Activated CD8-positive, alpha-beta memory T cell treated with anti-CD3 and anti-CD28 coated beads for 1 hour (primary cell): ENCODE data around the gene ICAM3.
A peak's percentile ranks its signal among the peaks of the same experiment; 100 is the strongest.

Source experiments
- DNase-seq, 2 donors: peaks; one replicate each; pipeline ENCODE4 v3.0.0-alpha.2; 2020; ENCODE audit warnings: low read depth in 1 of 2; ENCODE audit errors: extremely low read depth in 1 of 2

The ICAM3 gene

DNA sequence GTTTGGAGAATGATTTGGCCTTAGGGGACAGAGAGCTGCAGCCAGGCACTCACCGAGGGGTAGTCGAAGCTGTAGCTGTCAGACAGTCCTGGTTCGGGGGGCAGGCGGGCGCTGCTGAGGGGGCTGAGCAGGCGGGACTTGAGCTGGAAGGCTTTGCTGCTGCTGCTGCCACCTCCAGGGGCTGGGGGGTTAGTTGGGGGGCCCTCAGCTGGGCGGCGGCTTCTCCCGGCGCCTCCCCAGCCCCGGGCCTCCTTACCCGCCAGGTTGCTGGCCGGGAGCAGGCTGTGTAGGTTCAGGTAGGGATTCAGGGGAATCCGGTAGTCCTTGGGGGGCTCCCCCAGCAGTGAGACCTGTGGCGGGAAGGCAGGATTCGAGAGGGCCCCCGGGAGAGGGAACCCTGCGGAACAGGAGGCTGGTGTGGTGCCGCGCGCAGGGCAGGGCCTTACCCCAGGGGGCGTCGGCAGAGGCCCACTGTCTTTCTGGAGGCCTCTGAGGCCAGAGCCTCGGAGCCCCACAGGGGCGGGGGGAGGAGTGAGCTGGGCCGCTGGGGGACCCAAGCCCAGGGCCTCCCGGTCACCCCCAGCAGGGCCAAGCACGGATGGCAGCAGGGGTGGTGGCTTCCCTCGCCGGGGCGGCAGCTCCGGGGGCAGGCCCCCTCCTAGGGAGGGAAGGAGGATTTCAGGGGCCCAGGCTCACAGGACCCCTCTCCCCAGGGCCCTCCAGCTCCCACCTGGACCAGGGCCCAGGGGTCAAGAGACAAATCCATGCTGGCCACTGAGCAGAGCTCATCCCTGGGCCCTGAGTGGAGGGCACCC, 18.6 kb downstream of the ICAM3 start:
- DNase-seq: no peak

DNA sequence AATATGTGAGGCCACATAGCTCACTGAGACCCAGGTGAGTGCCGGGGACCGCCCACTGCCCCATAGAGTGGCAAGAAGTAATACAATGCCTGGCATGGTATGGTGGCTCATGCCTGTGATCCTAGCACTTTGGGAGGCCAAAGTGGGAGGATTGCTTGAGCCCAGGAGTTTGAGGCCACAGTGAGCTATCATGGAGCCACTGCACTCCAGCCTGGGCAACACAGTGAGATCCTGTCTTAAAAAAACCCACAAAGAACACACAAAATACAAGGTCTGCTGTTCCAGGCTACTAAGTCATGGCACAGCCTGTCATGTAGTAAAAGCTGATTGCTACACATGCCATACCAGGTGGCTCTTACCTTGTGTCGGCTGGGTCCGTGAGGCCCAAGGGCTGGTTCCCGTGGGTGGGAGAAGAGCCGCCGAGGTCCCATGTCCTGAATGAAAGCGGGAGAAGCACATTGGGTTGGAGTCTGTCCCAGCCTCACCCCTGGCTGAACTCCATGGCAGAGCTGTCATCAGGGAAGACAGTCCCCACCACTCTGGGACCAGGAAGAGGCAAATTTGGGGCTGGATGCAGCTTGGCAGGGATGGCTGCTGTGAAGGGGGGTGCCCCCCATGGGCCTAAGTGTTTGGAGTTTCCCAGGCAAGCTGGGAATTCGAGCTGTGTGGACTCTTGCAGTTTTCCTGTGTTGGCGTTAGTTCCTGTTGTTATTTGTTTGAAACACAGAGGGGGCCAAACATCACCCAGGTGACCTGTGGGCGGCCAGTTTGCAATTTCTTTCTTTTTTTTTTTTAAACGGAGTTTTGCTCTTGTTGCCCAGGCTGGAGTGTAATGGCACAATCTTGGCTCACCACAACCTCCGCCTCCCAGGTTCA, 20.4 kb downstream of the ICAM3 start:
- no peak for DNase-seq

DNA sequence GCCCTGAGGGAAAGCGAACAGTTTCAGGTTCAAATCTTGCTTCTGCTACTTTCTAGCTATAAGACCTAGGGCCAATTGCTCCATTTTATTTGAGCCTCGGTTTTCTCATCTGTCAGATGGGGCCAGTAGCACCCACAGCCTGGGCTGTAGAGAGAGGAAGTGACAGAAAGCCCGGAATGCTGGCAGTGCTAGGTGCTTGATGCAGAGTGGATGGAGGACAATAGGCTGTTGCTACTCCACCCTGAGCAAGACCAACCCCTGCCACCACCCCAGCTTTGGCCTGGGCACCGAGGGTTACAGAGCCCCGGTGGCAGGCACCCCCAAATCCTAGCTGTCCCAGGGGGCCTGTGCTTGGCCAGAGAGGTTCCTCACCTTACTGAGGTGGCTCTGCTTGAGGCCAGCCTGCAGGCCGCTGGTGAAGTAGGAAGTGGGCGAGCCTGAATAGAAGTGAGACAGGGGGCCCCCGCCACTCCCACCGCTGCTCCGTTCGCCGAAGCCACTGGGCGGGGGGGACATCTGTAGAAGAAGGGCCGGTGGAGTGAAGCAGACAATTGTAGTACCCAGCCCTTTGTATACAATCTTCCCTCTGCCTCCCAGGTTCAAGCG, 21.5 kb downstream of the ICAM3 start:
- DNase-seq: no peak

DNA sequence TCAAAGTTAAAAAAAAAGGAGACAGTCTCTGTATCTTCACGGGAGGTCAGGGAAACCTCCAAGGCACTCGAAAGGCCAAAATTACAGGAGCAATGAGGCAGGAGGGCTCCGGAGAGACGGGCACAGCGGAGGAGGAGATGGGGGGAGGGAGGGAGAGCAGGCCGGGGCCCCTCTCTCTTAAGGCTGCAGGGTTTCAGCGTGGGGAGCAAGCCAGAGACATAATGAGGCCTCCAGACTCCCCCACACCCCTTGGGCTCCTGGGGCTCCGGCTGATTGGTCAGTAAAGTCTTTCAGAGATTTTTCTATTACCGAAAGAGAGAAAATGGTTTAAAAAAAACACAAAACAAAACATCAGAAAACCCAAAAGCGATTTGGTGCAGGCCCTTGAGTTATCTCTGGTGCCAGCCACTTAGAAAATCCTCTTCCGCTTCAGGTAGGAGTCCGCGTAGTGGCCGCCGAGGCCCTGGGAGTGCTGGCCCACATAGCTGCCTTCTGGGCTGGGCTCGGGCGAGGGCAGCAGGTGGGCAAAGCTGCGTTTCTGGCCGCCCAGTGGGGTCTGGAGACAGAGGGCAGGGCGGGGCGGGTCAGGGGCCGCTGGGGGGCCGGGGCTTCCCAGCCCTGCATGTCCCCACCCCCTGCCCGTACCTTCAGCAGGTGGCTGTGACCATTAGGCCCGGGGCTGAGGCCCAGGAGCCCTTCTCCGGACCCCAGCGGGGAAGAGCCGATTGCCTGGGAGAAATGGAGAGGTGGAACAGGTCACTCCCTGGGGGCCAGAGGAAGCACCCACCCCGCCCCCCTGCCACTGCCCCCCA, 22.2 kb downstream of the ICAM3 start:
- no peak for DNase-seq

DNA sequence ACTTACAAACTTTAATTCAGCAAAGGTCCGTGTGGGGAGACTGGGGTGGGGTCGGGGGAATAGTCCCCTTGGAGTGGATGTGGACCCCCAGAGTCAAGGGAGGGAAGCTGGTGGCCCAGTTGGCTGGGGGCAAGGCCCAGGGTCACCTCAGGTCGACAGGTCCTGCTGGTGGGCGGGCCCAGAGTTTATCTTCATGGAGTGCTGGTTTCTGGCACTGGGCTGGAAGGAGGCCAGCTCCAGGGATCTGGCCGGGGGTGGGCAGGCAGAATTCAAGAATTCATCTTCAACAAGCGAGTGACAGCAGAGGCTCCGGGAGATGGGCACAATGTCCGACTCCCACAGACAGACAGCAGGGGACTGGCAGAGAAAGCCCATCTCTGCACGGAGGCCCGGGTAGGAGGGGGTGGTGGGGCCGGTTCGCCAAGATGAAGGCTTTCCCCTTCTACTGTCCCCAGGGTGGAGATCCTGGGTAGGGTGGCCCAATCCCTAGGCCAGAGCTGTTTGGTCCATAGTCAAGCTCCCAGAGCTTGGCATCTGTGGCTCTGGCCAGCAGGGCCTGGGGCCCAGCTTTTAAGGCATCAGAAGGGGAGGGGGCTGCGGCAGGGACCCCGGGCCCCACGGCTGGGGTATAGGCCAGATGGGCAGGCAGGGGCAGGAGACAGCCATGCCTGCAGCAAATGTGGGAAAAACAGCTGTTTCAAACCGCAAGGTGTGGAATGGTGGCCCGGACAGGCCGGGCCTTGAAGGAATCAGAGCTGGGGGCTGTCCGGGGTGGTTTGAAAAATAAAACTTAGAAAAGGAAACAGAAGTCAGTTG, 23.0 kb downstream of the ICAM3 start:
- no peak for DNase-seq

DNA sequence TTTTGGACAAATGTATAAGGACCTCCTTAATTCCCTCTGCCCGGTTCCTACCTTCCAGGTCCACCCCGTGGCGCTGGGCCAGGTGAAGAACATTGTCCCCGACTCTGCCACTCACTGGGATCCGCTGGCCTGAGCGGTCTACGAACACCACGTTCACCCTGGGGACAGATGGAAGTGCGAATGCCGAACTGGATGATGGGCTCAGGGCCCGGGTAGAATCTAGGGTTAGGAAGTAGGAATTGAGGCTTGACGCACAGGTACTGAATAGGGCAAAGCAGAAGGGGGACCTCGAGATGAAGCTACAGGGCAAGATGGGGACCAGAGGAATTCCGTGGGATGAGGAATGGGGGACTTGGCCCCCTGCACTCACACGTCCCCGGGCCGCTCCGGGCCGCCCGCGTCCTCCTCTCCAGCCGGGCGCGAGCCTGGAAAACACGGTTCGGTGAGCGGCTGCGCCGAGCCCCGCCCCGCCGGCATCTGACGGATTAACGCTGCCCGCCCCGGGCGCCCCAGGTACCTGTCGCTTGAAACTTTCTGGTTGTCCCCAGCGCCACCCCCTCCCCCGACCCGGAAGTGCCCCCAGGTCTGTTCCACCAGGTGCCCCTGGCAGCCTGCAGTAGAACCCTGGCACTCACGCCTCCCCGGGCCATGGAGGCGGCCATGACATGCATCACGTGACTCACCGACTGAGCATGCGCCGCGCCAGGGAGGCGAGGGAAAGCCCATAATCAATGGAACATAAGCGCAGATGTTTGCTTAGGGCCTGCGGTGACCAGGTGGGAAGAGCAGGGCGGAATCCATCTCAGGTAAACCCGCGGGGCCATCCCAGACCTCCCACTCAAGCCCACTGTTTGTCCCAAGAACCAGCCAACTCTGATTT, 23.8 kb downstream of the ICAM3 start, which contains the start of gene FDX2:
Gene FDX2 (minus strand): TSS at position 681 of the 880 bp plus-strand sequence. CDS start 19 bp downstream, at position 662.
- DNase-seq: peak; percentile 82 to 90

DNA sequence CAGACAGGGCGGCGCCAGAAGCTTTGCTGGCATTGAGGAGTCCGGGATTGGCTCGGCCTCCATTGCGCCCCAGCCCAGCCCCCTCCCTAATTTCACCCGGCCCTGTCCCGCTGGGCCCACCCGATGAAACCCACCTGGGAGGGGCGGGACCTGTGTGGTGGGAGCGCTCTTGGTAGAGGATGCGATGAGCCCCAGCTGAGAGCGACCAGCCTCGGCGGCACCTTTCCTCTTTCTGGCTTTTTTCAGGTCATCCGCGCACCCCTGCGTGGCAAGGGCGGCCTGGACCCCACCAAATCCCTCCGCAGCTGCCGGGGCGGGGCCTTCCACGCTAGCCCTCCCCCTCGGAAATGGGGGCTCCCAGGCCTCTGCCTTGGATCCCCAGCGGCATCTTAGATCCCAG, 30.0 kb downstream of the ICAM3 start, which contains the start of gene ZGLP1:
Gene ZGLP1 (minus strand): TSS at position 393 of the 400 bp plus-strand sequence.
- DNase-seq: no peak

DNA sequence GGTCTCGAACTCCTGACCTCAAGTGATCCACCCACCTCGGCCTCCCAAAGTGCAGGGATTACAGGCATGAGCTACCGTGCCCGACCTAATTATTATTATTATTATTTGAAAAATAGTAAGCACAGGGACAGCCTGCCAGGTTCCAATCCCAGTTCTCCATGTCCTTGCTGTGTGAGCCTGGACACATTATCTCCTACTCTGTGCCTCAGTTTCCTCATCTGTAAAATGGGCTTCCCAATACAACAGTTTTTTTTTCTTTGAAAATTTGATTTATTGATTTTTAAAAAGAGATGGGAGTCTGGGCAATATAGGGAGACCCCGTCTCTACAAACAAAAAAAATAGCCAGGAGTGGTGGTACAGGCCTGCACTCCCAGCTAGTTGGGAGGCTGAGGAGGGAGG, 33.1 kb downstream of the ICAM3 start:
- DNase-seq: no peak

DNA sequence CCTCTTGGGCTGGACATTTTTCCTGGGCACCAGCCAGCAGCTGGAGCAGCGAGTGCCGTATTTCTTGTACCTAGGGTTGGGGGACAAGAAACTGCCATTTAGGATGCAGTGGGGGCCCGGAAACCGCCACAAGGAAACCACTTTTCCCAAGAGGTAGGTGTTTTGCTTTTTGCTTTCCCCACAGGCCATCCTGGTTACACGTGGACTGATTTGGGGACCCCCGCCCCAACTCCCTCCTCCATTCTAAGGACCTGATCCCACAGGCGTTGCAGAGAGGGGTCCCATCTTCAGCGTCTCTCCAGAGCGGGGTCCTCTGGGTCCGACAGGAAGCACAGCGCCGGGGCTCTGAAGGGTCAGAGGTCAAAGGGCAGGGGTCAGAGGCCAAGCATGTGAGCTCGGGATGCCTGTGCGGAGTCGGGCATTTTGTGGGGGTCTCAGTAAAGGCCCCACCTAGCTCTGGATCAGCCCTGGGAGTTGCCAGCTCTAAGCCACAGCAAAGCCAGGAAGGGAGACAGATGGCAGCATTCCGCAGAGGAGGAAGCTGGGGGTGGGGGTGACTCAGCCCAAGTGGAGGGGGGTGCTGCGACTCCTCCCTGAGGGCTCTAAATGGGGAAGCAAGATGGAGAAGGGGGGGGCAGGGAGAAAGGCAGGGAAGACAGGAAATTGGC, 34.2 kb downstream of the ICAM3 start:
- no peak for DNase-seq

DNA sequence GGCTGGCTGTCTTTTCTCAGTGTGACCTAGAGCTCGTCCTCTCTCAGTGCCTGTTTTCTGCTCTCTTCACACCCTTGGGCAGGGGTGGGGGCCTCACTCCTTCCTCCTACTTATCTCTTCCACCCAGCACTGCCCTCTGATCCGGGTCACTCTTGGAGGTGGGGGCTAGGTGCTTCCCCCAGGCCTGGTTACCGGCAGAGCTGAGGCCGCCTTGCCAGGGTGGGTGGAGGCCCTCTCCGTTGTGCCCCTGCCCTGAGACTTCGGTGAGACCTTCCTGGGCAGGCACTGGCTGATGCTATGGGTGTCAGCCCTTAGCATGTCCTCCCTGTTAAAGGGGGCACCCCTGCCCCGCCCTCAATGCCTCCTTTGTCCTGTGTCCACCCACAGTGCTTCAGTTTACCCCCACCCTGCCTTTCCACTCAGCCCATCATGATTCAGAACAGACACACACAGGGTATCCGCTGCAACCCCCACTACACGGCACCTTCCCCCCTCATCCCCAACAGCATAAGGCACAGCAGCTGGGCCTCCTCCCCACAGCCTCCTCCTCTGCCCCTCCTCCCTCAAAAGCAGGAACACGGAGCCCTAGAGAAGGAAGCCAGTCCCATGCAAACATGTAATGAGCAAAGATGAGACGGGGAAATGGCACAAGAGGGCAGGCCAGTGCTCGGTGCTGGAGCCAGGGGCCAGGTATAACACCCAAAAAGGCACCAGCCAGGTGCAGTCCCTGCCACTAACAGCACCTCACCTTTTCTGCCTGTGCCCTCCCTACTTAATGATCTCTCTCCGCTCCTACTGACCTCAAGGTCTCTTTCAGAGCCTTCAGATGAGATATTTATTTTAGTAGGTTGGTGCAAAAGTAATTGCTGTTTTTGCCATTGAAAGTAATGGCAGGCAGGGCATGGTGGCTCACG, 39.6 kb downstream of the ICAM3 start:
- no peak for DNase-seq

DNA sequence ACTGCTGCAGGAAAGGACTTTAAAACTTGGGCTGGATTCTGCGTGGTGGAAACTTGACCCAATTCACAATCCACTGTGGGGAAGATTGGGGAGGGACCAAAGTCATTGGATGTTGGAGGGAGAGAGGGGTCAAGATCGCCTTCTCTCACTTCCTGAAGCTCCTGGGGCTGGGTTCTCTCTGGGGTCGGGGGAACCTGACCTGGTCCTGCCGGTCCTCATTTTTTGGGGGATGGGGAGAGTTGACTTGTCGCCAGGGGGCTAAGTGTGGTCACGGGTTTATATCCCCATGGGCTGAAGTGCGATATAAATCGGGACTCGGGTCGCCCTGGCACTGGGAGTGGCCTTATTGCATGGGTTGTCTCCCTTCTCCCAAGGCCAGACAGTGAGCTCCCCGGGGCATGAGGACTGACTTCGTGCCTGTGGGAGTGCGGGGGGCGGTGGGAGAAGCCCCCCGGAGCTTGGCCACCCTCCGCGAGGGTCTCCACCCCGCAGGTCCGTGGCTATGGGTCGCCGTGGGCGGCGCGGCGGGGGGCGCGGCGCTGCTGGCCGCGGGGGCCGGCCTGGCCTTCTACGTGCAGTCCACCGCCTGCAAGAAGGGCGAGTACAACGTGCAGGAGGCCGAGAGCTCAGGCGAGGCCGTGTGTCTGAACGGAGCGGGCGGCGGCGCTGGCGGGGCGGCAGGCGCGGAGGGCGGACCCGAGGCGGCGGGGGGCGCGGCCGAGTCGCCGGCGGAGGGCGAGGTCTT, 43.4 kb downstream of the ICAM3 start:
- no peak for DNase-seq

DNA sequence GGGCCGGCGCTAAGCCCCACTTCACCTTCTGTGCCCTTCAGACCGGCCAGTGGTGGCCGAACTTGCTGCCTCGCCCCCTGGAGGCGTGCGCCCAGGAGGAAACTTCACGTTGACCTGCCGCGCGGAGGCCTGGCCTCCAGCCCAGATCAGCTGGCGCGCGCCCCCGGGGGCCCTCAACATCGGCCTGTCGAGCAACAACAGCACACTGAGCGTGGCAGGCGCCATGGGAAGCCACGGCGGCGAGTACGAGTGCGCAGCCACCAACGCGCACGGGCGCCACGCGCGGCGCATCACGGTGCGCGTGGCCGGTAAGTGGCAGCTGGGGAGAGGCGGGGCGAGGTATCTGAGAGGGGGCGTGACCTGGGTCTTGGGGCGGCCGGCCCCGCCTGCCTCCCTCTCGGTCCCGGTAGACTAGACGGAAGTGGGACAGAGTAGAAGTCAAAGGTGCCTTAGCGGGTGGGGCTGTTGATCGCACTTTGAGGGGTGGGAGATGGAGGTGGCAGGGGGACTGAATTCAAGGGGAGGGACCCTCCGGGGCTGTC, 44.0 kb downstream of the ICAM3 start:
- peak; percentile 28 to 48 for DNase-seq

DNA sequence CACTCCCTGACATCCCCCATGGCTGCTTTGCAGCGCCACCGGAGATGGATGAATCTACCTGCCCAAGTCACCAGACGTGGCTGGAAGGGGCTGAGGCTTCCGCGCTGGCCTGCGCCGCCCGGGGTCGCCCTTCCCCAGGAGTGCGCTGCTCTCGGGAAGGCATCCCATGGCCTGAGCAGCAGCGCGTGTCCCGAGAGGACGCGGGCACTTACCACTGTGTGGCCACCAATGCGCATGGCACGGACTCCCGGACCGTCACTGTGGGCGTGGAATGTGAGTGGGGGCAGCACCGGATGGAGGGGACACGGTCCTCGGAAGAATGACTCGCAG, 45.1 kb downstream of the ICAM3 start:
- no peak for DNase-seq

DNA sequence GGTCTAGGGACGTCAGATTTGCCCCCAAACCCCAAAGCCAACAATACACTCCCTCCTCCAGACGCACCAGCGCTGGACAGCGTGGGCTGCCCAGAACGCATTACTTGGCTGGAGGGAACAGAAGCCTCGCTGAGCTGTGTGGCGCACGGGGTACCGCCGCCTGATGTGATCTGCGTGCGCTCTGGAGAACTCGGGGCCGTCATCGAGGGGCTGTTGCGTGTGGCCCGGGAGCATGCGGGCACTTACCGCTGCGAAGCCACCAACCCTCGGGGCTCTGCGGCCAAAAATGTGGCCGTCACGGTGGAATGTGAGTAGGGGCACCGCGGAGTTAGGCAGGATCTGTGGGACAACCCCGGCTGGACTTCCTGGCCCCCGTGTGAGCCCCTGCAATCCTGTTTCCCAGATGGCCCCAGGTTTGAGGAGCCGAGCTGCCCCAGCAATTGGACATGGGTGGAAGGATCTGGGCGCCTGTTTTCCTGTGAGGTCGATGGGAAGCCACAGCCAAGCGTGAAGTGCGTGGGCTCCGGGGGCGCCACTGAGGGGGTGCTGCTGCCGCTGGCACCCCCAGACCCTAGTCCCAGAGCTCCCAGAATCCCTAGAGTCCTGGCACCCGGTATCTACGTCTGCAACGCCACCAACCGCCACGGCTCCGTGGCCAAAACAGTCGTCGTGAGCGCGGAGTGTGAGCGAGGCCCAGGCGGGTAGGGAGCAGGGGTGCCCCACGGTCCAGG, 45.6 kb downstream of the ICAM3 start:
- no peak for DNase-seq

DNA sequence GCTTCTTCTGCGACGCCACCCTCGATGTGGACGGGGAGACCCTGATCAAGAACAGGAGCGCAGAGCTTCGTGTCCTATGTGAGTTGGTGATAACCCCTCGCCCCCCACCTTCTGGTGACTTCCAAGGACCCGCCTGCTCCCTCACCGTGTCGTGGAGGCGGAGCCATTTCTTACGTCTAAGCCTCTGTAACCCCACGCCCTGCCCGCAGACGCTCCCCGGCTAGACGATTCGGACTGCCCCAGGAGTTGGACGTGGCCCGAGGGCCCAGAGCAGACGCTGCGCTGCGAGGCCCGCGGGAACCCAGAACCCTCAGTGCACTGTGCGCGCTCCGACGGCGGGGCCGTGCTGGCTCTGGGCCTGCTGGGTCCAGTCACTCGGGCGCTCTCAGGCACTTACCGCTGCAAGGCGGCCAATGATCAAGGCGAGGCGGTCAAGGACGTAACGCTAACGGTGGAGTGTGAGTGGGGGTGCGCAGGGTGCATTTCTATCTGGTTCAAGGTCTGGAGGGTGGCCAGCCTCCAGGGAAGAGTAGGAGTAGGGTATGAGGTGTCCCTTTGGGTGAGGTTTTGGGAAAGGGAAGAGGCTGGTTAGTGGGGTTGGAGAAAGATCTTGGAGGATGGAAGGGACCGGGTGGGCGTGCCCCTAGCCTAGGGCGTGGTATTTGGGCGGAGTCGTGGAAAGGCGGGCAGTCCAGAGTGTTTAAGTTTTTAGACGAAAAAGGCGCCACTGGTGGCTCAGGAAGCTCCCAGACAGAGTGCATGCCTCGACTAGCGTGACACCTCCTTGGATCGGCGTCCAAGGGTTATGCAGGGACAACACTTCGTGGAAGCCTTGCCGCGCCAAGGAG, 46.4 kb downstream of the ICAM3 start:
- no peak for DNase-seq
